Body of pancreas (tissue), 4 donors: ENCODE results near the gene CRYBG3. TPM values are rescaled to one million over a fixed set of nuclear protein-coding genes. Genes with fewer than 3 reads are reported as not detected.

Experiments used
- ATAC-seq: fragments of 150-250 bp; one replicate; pipeline ENCODE4 v1.9.1; 2016
- DNase-seq, 4 donors: peaks; one replicate each; pipeline ENCODE4 v3.0.0-alpha.2; 2019
- H3K27ac ChIP-seq, 4 donors: fragments of 200-600 bp; sonication (generic); 1 replicate in 3 of 4; 2 replicates in 1 of 4; pipeline versions ENCODE4 v1.5.1 to v1.6.1; 2016 to 2019; ENCODE audit warnings: mild to moderate bottlenecking in 1 of 4, mixed read lengths in 1 of 4, moderate library complexity in 1 of 4
- H3K27me3 ChIP-seq, 2 donors: fragments of 200-600 bp; sonication (generic); one replicate each; pipeline ENCODE4 v1.6.0; 2016; ENCODE audit warnings: mild to moderate bottlenecking in 1 of 2
- H3K36me3 ChIP-seq, 2 donors: fragments of 200-600 bp; sonication (generic); replicated peaks in 1 of 2; 2 replicates each; pipeline ENCODE4 v1.5.1; 2016; ENCODE audit warnings: low read depth in 2 of 2; ENCODE audit not compliant: insufficient read depth in 1 of 2
- H3K4me1 ChIP-seq: fragments of 200-600 bp; sonication (generic); one replicate; pipeline ENCODE4 v1.6.0; 2016
- H3K4me3 ChIP-seq, 2 donors: fragments of 200-600 bp; sonication (generic); 1 replicate in 1 of 2; 2 replicates in 1 of 2; pipeline ENCODE4 v1.5.1; 2016 to 2019
- H3K9me3 ChIP-seq, 3 donors: fragments of 200-600 bp; sonication (generic); 1 replicate in 2 of 3; 2 replicates in 1 of 3; pipeline ENCODE4 v1.5.1; 2016
- CTCF ChIP-seq, 7 experiments: fragments of 450-650 bp in 4 of 7; fragments of 200-600 bp in 3 of 7; sonication (generic) in 3 of 7; IDR thresholded peaks; one replicate each; pipeline ENCODE4 v1.5.1; 2016 to 2019; ENCODE audit warnings: antibody characterized with exemption in 7 of 7
- POLR2A ChIP-seq, 3 donors: fragments of 450-650 bp; IDR thresholded peaks; one replicate each; pipeline ENCODE4 v1.6.1; 2016; ENCODE audit warnings: antibody characterized with exemption in 3 of 3, mild to moderate bottlenecking in 2 of 3
- WGBS, 2 donors: methylation state at CpG; one replicate each; pipeline ENCODE4 v1.1.5; 2017; 5-methylcytosine and 5-hydroxymethylcytosine counted together
- intact Hi-C: fragments of 100-400 bp; cut with DNase I; formaldehyde crosslinking; loops from one replicate; pipeline ENCODE4 v1.15.1; 2023
- total RNA-seq, 2 donors: library from RNA; depleted of rRNA; stranded (reverse); fragments of >200 nt; gene quantifications; one replicate each; pipeline ENCODE4 v1.1.0, GENCODE V29; 2016

CRYBG3 gene
- total RNA-seq, 2 donors from 2014 or later: 14.5 to 17.1 TPM

DNA sequence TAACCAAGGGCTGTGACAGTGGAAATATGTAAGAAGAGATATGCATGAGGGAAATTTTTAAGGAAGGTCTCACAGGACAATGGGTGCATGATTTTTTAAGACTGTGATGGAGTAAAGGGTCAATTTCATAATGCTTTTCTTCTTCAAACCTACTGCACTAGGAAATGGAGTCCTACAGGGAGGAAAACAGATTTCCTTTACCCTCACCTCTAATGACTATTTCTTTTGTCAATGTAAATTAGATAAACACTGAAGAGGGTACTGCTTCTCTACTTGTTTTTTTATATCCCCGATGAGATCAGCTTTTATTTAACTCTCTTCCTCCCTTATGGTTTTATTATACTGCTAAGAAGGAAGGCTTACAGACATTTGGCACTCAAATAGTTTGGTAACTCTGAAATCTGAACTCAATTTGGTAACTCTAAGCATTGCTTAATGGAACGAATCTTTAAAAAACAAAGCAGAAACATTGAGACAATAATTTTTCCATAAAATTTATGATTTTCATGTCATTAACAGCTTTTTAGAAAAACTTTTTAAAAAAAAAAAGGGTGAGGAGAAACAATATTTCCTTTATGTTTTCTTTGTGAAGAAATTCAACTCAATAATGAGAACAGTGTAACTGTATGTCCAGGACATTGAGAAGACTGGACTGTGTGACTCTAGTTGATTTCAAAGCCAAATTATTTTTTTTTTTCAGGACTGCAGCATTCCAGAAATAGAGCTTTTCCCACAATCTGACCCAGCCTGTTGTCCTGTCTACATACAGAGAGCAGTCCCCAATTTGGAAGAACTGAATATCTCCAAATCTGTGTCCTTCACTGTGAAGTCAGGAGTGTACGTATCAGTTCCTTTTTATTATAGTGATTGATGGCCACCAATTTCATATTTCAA is 64.4 kb downstream of the CRYBG3 start:
- H3K4me3 ChIP-seq: no peak overlapping the region
- H3K4me1 ChIP-seq: peaks cover 17% of the 10 kb centered on the region
- H3K27ac ChIP-seq: no peak overlapping the region
- no peak for TF ChIP-seq CTCF (IDR thresholded peaks at IDR 0.05)
- TF ChIP-seq POLR2A (IDR thresholded peaks at IDR 0.05): no peak
- peaks cover 0 to 3% of the 10 kb centered on the region in 2 donors for H3K36me3 ChIP-seq
- intact Hi-C loops: no loop called here
- DNase-seq: no peak
- WGBS, 2 donors: 75 to 77% methylated on average over 3 of the region's 3 CpGs
- H3K9me3 ChIP-seq: no peaks in the 10 kb centered on the region
- no peak for ATAC-seq
- no peaks in the 10 kb centered on the region for H3K27me3 ChIP-seq

- 88 to 97% methylated on average over 3 of the region's 3 CpGs for WGBS, 2 donors
- peaks cover 0 to 3% of the 10 kb centered on the region in 2 donors for H3K36me3 ChIP-seq
- intact Hi-C loops: no loop called here
- no peak for TF ChIP-seq POLR2A (IDR thresholded peaks at IDR 0.05)
- no peak for TF ChIP-seq CTCF (IDR thresholded peaks at IDR 0.05)
- H3K4me1 ChIP-seq: no peaks in the 10 kb centered on the region
- H3K9me3 ChIP-seq: no peaks in the 10 kb centered on the region
- no peak overlapping the region for H3K4me3 ChIP-seq
- no peak overlapping the region for H3K27ac ChIP-seq
- no peaks in the 10 kb centered on the region for H3K27me3 ChIP-seq
- DNase-seq: no peak
- no peak for ATAC-seq
These were observed 68.0 kb downstream of the CRYBG3 start for GRCh38 chr3:97889814-97890213.

DNA sequence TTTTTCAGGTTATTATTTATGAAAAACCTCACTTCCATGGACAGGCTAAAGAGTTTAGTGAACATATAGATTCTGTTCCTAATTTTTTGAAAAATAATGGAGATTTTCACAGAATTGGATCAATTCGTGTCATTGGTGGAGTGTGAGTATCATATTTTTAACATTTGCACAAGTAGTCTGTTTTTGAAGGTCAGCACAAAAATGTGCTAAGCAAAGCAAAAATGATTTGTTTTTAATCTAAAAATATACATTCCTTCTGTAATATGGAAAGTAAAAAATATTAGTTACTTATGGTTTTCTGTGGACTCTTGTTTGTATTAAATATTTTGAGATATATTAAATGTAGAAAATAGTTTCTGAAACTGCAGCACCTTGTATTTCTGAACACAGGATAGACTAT is 71.0 kb downstream of the CRYBG3 start:
- H3K4me3 ChIP-seq: no peak overlapping the region
- no peaks in the 10 kb centered on the region for H3K4me1 ChIP-seq
- ATAC-seq: no peak
- 78 to 85% methylated on average over 1 of the region's 1 CpG for WGBS, 2 donors
- intact Hi-C loops: no loop called here
- DNase-seq: no peak
- no peaks in the 10 kb centered on the region for H3K27me3 ChIP-seq
- peaks cover 0 to 3% of the 10 kb centered on the region in 2 donors for H3K36me3 ChIP-seq
- no peaks in the 10 kb centered on the region for H3K9me3 ChIP-seq
- H3K27ac ChIP-seq: no peak overlapping the region
- TF ChIP-seq POLR2A (IDR thresholded peaks at IDR 0.05): no peak
- no peak for TF ChIP-seq CTCF (IDR thresholded peaks at IDR 0.05)

- Histone ChIP-seq H3K4me3 (no peak overlapping the region), H3K4me1 (no peaks in the 10 kb centered on the region), H3K36me3 (peaks cover 0 to 3% of the 10 kb centered on the region in 2 donors), H3K27ac (no peak overlapping the region), H3K27me3 (no peaks in the 10 kb centered on the region), H3K9me3 (no peaks in the 10 kb centered on the region)
- intact Hi-C loops: no loop called here
- ATAC-seq (no peak), DNase-seq (no peak)
- TF ChIP-seq POLR2A (IDR thresholded peaks at IDR 0.05): no peak
- no peak for TF ChIP-seq CTCF (IDR thresholded peaks at IDR 0.05)
- 85 to 86% methylated on average over 3 of the region's 3 CpGs for WGBS, 2 donors
These were observed 73.4 kb downstream of the CRYBG3 start for GRCh38 chr3:97895216-97895615.

DNA sequence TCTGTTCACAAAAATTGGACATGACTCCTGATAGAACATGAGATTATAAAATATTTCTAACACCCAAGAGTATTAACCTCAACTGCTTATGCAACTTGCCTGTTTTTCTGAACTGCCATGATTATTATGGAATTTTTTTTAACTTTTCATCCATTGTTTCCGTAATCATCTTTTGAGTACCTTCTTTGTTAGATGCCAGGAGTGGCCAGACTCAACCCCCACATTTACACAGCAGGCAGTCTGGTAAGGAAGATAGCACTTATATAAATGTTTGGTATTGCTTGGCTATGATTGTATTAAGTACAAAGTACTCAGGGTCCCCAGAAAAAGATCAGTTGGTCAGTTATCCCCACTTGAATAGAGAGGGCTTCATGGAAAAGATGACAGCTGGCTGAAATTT is 74.3 kb downstream of the CRYBG3 start:
- H3K9me3 ChIP-seq: no peaks in the 10 kb centered on the region
- intact Hi-C loops: no loop called here
- TF ChIP-seq CTCF (IDR thresholded peaks at IDR 0.05): no peak
- no peak for TF ChIP-seq POLR2A (IDR thresholded peaks at IDR 0.05)
- no peak for ATAC-seq
- no peak for DNase-seq
- 89 to 96% methylated on average over 1 of the region's 1 CpG for WGBS, 2 donors
- peaks cover 2% of the 10 kb centered on the region for H3K4me1 ChIP-seq
- no peaks in the 10 kb centered on the region for H3K36me3 ChIP-seq
- H3K27me3 ChIP-seq: no peaks in the 10 kb centered on the region
- H3K4me3 ChIP-seq: no peak overlapping the region
- H3K27ac ChIP-seq: no peak overlapping the region
